ENCODE measurements around the gene FLRT1.

DNA sequence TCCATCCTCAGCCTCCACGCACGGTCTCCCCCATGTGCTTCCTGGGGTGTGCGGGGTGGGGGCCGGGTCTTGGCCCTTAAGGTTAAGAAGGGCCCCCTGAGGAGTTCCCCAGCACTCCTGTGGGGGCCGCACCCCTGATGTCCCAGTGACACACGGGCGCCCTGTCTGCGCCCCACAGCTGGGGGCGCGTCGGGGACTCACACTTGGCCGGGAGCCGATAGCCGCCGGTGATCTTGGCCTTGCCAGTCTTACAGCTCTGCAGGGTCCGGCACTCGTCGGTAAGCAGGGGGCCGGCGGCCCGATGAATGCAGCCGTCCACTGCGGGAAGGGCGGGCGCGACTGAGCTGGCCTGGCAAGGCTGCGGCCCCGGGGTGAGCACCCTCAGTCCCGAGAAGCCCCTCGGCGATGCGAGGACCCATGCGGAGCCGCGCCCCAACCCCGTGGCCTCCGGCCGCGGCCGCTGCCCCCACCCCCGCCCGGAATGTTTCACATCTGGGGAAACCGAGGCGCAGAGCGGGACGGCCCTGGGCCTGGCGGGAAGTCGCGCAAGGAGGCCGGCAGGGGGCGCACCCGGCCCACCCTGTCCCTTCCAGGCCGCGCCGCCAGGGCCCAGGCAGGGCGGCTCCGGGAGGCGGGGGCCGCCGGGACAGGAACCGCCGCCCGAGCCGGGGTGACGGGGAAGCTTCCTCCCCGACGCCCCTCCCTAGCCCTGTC is 35.5 kb upstream of the FLRT1 start:
- TF ChIP-seq, protein P1, sequence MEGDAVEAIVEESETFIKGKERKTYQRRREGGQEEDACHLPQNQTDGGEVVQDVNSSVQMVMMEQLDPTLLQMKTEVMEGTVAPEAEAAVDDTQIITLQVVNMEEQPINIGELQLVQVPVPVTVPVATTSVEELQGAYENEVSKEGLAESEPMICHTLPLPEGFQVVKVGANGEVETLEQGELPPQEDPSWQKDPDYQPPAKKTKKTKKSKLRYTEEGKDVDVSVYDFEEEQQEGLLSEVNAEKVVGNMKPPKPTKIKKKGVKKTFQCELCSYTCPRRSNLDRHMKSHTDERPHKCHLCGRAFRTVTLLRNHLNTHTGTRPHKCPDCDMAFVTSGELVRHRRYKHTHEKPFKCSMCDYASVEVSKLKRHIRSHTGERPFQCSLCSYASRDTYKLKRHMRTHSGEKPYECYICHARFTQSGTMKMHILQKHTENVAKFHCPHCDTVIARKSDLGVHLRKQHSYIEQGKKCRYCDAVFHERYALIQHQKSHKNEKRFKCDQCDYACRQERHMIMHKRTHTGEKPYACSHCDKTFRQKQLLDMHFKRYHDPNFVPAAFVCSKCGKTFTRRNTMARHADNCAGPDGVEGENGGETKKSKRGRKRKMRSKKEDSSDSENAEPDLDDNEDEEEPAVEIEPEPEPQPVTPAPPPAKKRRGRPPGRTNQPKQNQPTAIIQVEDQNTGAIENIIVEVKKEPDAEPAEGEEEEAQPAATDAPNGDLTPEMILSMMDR (IDR thresholded peaks at IDR 0.05; ENCODE audit: insufficient read depth, low read length, poor library complexity, severe bottlenecking), result peak; percentile 52
- no peak for TF ChIP-seq EZH2phosphoT487 (conservative IDR thresholded peaks at IDR 0.05; ENCODE audit: low read length)

Measured in SU-DHL-6 (cell line).